H1 (cell line): ENCODE measurements around the gene SLC27A4. TPM values are rescaled to one million over a fixed set of nuclear protein-coding genes. Genes with fewer than 3 reads are reported as not detected.

Source experiments
- CTCF ChIA-PET: fragments of 300-600 bp; sonication (Branson Sonifier 250); formaldehyde crosslinking; loops from one replicate; lab custom pipeline; 2021; ENCODE audit not compliant: partially characterized antibody; lab: Charles Lee
- POLR2A ChIA-PET: fragments of 300-600 bp; sonication (Branson Sonifier 250); formaldehyde crosslinking; loops from one replicate; lab custom pipeline; 2021; ENCODE audit warnings: inconsistent platforms; ENCODE audit not compliant: partially characterized antibody; lab: Charles Lee
- DNase-seq, 2 experiments: peaks; one replicate each; pipeline versions ENCODE4 v3.0.0 to v3.0.0-alpha.2; 2010 to 2022; ENCODE audit warnings: low spot score in 2 of 2, low read depth in 1 of 2, mixed read lengths in 1 of 2
- FAIRE-seq: peaks from 2 replicates; lab custom pipeline; 2011; peaks lifted over from hg19 to GRCh38; lab: Jason Lieb, UNC
- H2AFZ ChIP-seq: 2 replicates; pipeline ENCODE4 v1.8.1; 2012; ENCODE audit warnings: low read length, inconsistent platforms
- H2AK5ac ChIP-seq: 2 replicates; pipeline ENCODE4 v1.6.1; 2013; ENCODE audit warnings: low read depth, low read length
- H2BK120ac ChIP-seq: replicated peaks from 2 replicates; pipeline ENCODE3; 2013; ENCODE audit warnings: low read depth, low read length, inconsistent platforms
- H2BK12ac ChIP-seq: 2 replicates; pipeline ENCODE4 v1.6.1; 2013; ENCODE audit warnings: low read depth, low read length
- H2BK15ac ChIP-seq: 2 replicates; pipeline ENCODE4 v1.6.1; 2013; ENCODE audit warnings: low read length
- H2BK20ac ChIP-seq: 2 replicates; pipeline ENCODE4 v1.6.1; 2013; ENCODE audit warnings: low read length
- H2BK5ac ChIP-seq: 2 replicates; pipeline ENCODE4 v1.6.1; 2013; ENCODE audit warnings: low read depth, low read length
- H3K14ac ChIP-seq: 2 replicates; pipeline ENCODE4 v1.6.1; 2013; ENCODE audit warnings: inconsistent platforms; ENCODE audit not compliant: insufficient read length
- H3K18ac ChIP-seq: 2 replicates; pipeline ENCODE4 v1.6.1; 2013; ENCODE audit warnings: low read length; ENCODE audit errors: extremely low read depth
- H3K23ac ChIP-seq: 2 replicates; pipeline ENCODE4 v1.6.1; 2013; ENCODE audit warnings: inconsistent platforms; ENCODE audit not compliant: insufficient read length
- H3K23me2 ChIP-seq: 2 replicates; pipeline ENCODE4 v1.6.1; 2013; ENCODE audit warnings: low read depth, low read length
- H3K27ac ChIP-seq: 2 replicates; pipeline ENCODE4 v1.6.1; 2011; ENCODE audit warnings: low read depth, low read length, inconsistent platforms
- H3K27me3 ChIP-seq, 4 experiments: replicated peaks in 1 of 4; 1 replicate in 1 of 4; 2 replicates in 3 of 4; pipeline versions ENCODE4 v1.6.1 to v1.8.1; 2011 to 2013; ENCODE audit warnings: low read length in 3 of 4, mild to moderate bottlenecking in 3 of 4, inconsistent platforms in 2 of 4, mixed read lengths in 2 of 4, moderate library complexity in 1 of 4; ENCODE audit not compliant: control insufficient read depth in 3 of 4, insufficient read depth in 3 of 4; ENCODE audit errors: extremely low read depth in 1 of 4
- H3K36me3 ChIP-seq, 4 experiments: 2 replicates each; pipeline versions ENCODE4 v1.6.1 to v1.8.1; 2011 to 2013; ENCODE audit warnings: mild to moderate bottlenecking in 4 of 4, low read length in 3 of 4, moderate library complexity in 2 of 4, control low read depth in 1 of 4, inconsistent platforms in 1 of 4; ENCODE audit not compliant: insufficient read depth in 4 of 4, control insufficient read depth in 2 of 4
- H3K4ac ChIP-seq: replicated peaks from 2 replicates; pipeline ENCODE3; 2013; ENCODE audit warnings: low read length, low read depth, mixed read lengths, inconsistent platforms; ENCODE audit not compliant: insufficient read length
- H3K4me1 ChIP-seq, 4 experiments: replicated peaks in 1 of 4; 1 replicate in 1 of 4; 2 replicates in 3 of 4; pipeline versions ENCODE4 v1.6.1 to v1.8.1; 2011 to 2013; ENCODE audit warnings: low read length in 3 of 4, inconsistent platforms in 2 of 4, mixed read lengths in 1 of 4; ENCODE audit not compliant: insufficient read depth in 4 of 4, control insufficient read depth in 3 of 4
- H3K4me2 ChIP-seq, 2 experiments: 2 replicates each; pipeline versions ENCODE4 v1.6.1 to v1.8.1; 2011 to 2013; ENCODE audit warnings: low read depth in 2 of 2, low read length in 2 of 2, control low read depth in 1 of 2, inconsistent platforms in 1 of 2, mild to moderate bottlenecking in 1 of 2; ENCODE audit not compliant: insufficient read depth in 1 of 2
- H3K4me3 ChIP-seq, 4 experiments: fragments of 200-600, 300-600 bp in 1 of 4; sonication (generic), shearing (Covaris generic), sonication (Bioruptor Twin) in 1 of 4; 2 replicates each; pipeline versions ENCODE4 v1.5.1 to v1.8.1; 2011 to 2016; ENCODE audit warnings: low read length in 4 of 4, low read depth in 3 of 4, control low read depth in 2 of 4, inconsistent platforms in 2 of 4, mild to moderate bottlenecking in 2 of 4, mixed read lengths in 1 of 4, moderate library complexity in 1 of 4; ENCODE audit not compliant: insufficient read depth in 2 of 4; ENCODE audit errors: extremely low read depth in 1 of 4
- H3K56ac ChIP-seq: replicated peaks from 2 replicates; pipeline ENCODE3; 2013; ENCODE audit warnings: low read depth, mild to moderate bottlenecking, mixed read lengths, low read length, inconsistent platforms; ENCODE audit not compliant: insufficient read length
- H3K79me1 ChIP-seq: 2 replicates; pipeline ENCODE4 v1.6.1; 2013; ENCODE audit warnings: low read depth, low read length, control low read depth
- H3K79me2 ChIP-seq, 2 experiments: 2 replicates each; pipeline versions ENCODE4 v1.6.1 to v1.8.1; 2012 to 2013; ENCODE audit warnings: low read length in 2 of 2, mild to moderate bottlenecking in 2 of 2, inconsistent platforms in 1 of 2; ENCODE audit not compliant: insufficient read depth in 2 of 2, control insufficient read depth in 1 of 2
- H3K9ac ChIP-seq, 4 experiments: replicated peaks in 1 of 4; 1 replicate in 1 of 4; 2 replicates in 3 of 4; pipeline versions ENCODE4 v1.6.1 to v1.8.1; 2011 to 2013; ENCODE audit warnings: low read depth in 3 of 4, low read length in 3 of 4, control low read depth in 2 of 4, mild to moderate bottlenecking in 2 of 4, moderate library complexity in 2 of 4, inconsistent platforms in 1 of 4; ENCODE audit errors: extremely low read depth in 1 of 4
- H3K9me3 ChIP-seq, 2 experiments: 2 replicates each; pipeline versions ENCODE4 v1.6.1 to v1.8.1; 2012 to 2013; ENCODE audit warnings: mild to moderate bottlenecking in 2 of 2, moderate library complexity in 2 of 2, control low read depth in 1 of 2, inconsistent platforms in 1 of 2, low read depth in 1 of 2, low read length in 1 of 2, mixed read lengths in 1 of 2; ENCODE audit not compliant: insufficient read depth in 2 of 2
- H4K20me1 ChIP-seq, 2 experiments: replicated peaks in 1 of 2; 2 replicates each; pipeline versions ENCODE3 to v1.8.1; 2011 to 2013; ENCODE audit warnings: inconsistent platforms in 2 of 2, low read length in 2 of 2, mild to moderate bottlenecking in 1 of 2; ENCODE audit not compliant: insufficient read depth in 2 of 2, control insufficient read depth in 1 of 2
- H4K5ac ChIP-seq: 2 replicates; pipeline ENCODE4 v1.6.1; 2013; ENCODE audit warnings: low read length, low read depth, mixed read lengths, inconsistent platforms; ENCODE audit not compliant: insufficient read length
- H4K8ac ChIP-seq: 2 replicates; pipeline ENCODE4 v1.8.0; 2013; ENCODE audit warnings: mild to moderate bottlenecking, moderate library complexity, low read length, inconsistent platforms; ENCODE audit not compliant: insufficient read depth; ENCODE audit errors: extremely low read depth
- H4K91ac ChIP-seq: replicated peaks from 2 replicates; pipeline ENCODE3; 2013; ENCODE audit warnings: low read length, mixed read lengths, inconsistent platforms; ENCODE audit not compliant: insufficient read length
- GABPA ChIP-seq: IDR thresholded peaks from 2 replicates; pipeline ENCODE4 v1.6.1; 2011; ENCODE audit warnings: mild to moderate bottlenecking, low read length, moderate library complexity, borderline replicate concordance; ENCODE audit not compliant: insufficient read depth
- WGBS, 2 experiments: shearing (Covaris generic) in 1 of 2; methylation state at CpG; one replicate each; pipeline versions ENCODE4 v1.1.6 to v1.1.7; 2013 to 2015; ENCODE audit warnings: low lambda C conversion rate in 2 of 2, mixed read lengths in 2 of 2, inconsistent platforms in 1 of 2, low coverage in 1 of 2, missing lambda C conversion rate in 1 of 2; ENCODE audit not compliant: insufficient replicate concordance in 2 of 2, insufficient coverage in 1 of 2, insufficient read length in 1 of 2; ENCODE audit errors: extremely low coverage in 1 of 2, missing lambda C conversion rate in 1 of 2; 5-methylcytosine and 5-hydroxymethylcytosine counted together
- polyA plus RNA-seq, 7 experiments: library from polyadenylated mRNA; depleted of rRNA in 3 of 7; stranded (reverse) in 5 of 7; unstranded in 2 of 7; fragments of >200 nt in 5 of 7; fragments of 200-250 nt in 2 of 7; gene quantifications; 1 replicate in 5 of 7; 2 replicates in 1 of 7; 4 replicates in 1 of 7; pipeline versions ENCODE4 v1.2.1 to v1.2.3, GENCODE V29; 2011 to 2013; ENCODE audit warnings: missing spikeins in 2 of 7, mixed read lengths in 2 of 7
- total RNA-seq: library from RNA; stranded (reverse); fragmentation: NEBNext Ultra II Directional; extraction: Animal tissue kit (Norgen Biotek cat#: 25700); gene quantifications from 2 replicates; pipeline ENCODE4 v1.2.1, GENCODE V29; 2021

SLC27A4 gene
- total and polyA plus RNA-seq, 2 of the 8 experiments (the other 6 are each of a cell fraction or from before 2014, with no cell fraction given) = 14.9 to 20.5 TPM

GRCh38 chr9:128388150-128388549 lies 47.8 kb downstream of the SLC27A4 start:
- Histone ChIP-seq H3K79me2 (no peaks in the 10 kb centered on the region), H4K20me1 (peaks cover 40 to 49% of the 10 kb centered on the region in 2 experiments), H2BK20ac (no peak overlapping the region), H3K27me3 (peaks cover 51 to 99% (median 93%) of the 10 kb centered on the region in 4 experiments), H3K23me2 (peaks cover 6% of the 10 kb centered on the region; the same call in 1 of the 2 replicates), H3K4me3 (no peak overlapping the region), H2BK15ac (no peak overlapping the region), H3K23ac (no peak overlapping the region), H4K8ac (no peak overlapping the region), H2BK120ac (no peak overlapping the region), H3K9ac (no peak overlapping the region), H4K5ac (no peak overlapping the region), H3K27ac (no peak overlapping the region), H3K56ac (no peak overlapping the region), H3K18ac (no peak overlapping the region), H2AK5ac (no peak overlapping the region), H2BK5ac (no peak overlapping the region), H3K14ac (no peak overlapping the region), H3K9me3 (no peaks in the 10 kb centered on the region), H4K91ac (no peak overlapping the region), H3K4me1 (peaks cover 15 to 56% (median 48%) of the 10 kb centered on the region in 4 experiments), H3K79me1 (0 out of 2 replicates have a peak, but pooled peaks cover 6% of the 10 kb centered on the region), H3K4ac (no peak overlapping the region), H2AFZ (no peak overlapping the region), H3K4me2 (no peak overlapping the region), H3K36me3 (peaks cover 0 to 21% (median 9%) of the 10 kb centered on the region in 4 experiments; a peak in 6 of 8 replicates), H2BK12ac (no peak overlapping the region)
- FAIRE-seq (no peak), DNase-seq (no peak)
- CTCF ChIA-PET = interaction anchor here (0.6 to 21.9 kb wide), 8 partner anchors 11 to 126 kb away, joined by 3 to 323 read pairs (median 5); partner anchors contain the start of gene URM1
- POLR2A ChIA-PET = interaction anchor here (1.4 to 13.1 kb wide), 3 partner anchors 8 to 25 kb away, joined by 3 to 92 read pairs (median 7); no protein-coding TSS in a partner anchor
- no peak for TF ChIP-seq GABPA
- WGBS, 2 experiments = 91% methylated on average over 10 of the region's 10 CpGs; no CpG with 5 or more reads in 1 of the 2 experiments
